ENCODE data around the gene MAD1L1. TPM values are rescaled to one million over a fixed set of nuclear protein-coding genes. Genes with fewer than 3 reads are reported as not detected.

MAD1L1 gene
- total RNA-seq, 1 experiment from 2014 or later = 46.7 TPM

GRCh38 chr7:2175514-2175913 is 57.2 kb downstream of the MAD1L1 start:
- BruUV-seq (replicated peaks) = no TSS peak
- H3K27ac ChIP-seq (ENCODE audit: low read depth, low read length, poor library complexity, severe bottlenecking) = peak overlapping the region; percentile 70
- intact Hi-C loops (cut with micrococcal nuclease; ENCODE audit: unreplicated experiment) = no loop called here
- no peaks in the 10 kb centered on the region for H3K27me3 ChIP-seq (replicated peaks; ENCODE audit: insufficient read depth, low read depth, low read length, poor library complexity)
- H3K4me1 ChIP-seq (ENCODE audit: insufficient read depth, low read length, poor library complexity, severe bottlenecking) = peaks cover 42% of the 10 kb centered on the region
- TF ChIP-seq CTCF (conservative IDR thresholded peaks at IDR 0.05; ENCODE audit: low read depth, low read length) = no peak
- TF ChIP-seq EZH2 (IDR thresholded peaks at IDR 0.05; ENCODE audit: borderline replicate concordance, low read depth, low read length, poor library complexity, severe bottlenecking) = no peak
- DNase-seq (ENCODE audit: low spot score) = peak; percentile 93
- ChIA-PET POLR2A (ENCODE audit: low non-redundant PET) (interaction anchor here (0.5 to 0.7 kb wide), 2 partner anchors 19 to 45 kb away, joined by 3 to 25 read pairs; no protein-coding TSS in a partner anchor), CTCF (interaction anchor here (0.7 to 1.3 kb wide), 2 partner anchors 17 to 101 kb away, joined by 4 to 14 read pairs; no protein-coding TSS in a partner anchor)
- H3K36me3 ChIP-seq (ENCODE audit: insufficient read depth, low read length, poor library complexity, severe bottlenecking) = no peaks in the 10 kb centered on the region
- H3K9me3 ChIP-seq (ENCODE audit: low read depth, low read length, poor library complexity, severe bottlenecking) = no peaks in the 10 kb centered on the region
- H3K4me3 ChIP-seq (ENCODE audit: low read depth, low read length, poor library complexity, severe bottlenecking) = no peak overlapping the region

- Histone ChIP-seq H3K27me3 (replicated peaks; ENCODE audit: insufficient read depth, low read depth, low read length, poor library complexity) (no peaks in the 10 kb centered on the region), H3K36me3 (ENCODE audit: insufficient read depth, low read length, poor library complexity, severe bottlenecking) (no peaks in the 10 kb centered on the region), H3K4me1 (ENCODE audit: insufficient read depth, low read length, poor library complexity, severe bottlenecking) (peaks cover 42% of the 10 kb centered on the region), H3K4me3 (ENCODE audit: low read depth, low read length, poor library complexity, severe bottlenecking) (no peak overlapping the region), H3K27ac (ENCODE audit: low read depth, low read length, poor library complexity, severe bottlenecking) (peak overlapping the region; percentile 70), H3K9me3 (ENCODE audit: low read depth, low read length, poor library complexity, severe bottlenecking) (no peaks in the 10 kb centered on the region)
- POLR2A ChIA-PET (ENCODE audit: low non-redundant PET) = interaction anchor here (0.7 kb wide), 1 partner anchor 45 kb away, joined by 25 read pairs; no protein-coding TSS in a partner anchor
- BruUV-seq (replicated peaks) = no TSS peak
- TF ChIP-seq EZH2 (IDR thresholded peaks at IDR 0.05; ENCODE audit: borderline replicate concordance, low read depth, low read length, poor library complexity, severe bottlenecking) (no peak), CTCF (conservative IDR thresholded peaks at IDR 0.05; ENCODE audit: low read depth, low read length) (no peak)
- intact Hi-C loops (cut with micrococcal nuclease; ENCODE audit: unreplicated experiment) = no loop called here
- DNase-seq (ENCODE audit: low spot score) = no peak
- CTCF ChIA-PET = interaction anchor here (0.7 to 1.3 kb wide), 2 partner anchors 18 to 101 kb away, joined by 4 to 14 read pairs; no protein-coding TSS in a partner anchor
Measured at GRCh38 chr7:2175091-2175490, 57.7 kb downstream of the MAD1L1 start.

GRCh38 chr7:2173189-2173827 is 59.4 kb downstream of the MAD1L1 start:
- POLR2A ChIA-PET (ENCODE audit: low non-redundant PET) = no interaction called here
- DNase-seq (ENCODE audit: low spot score) = peak; percentile 68

More at GRCh38 chr7:2173189-2173827, 59.4 kb downstream of the MAD1L1 start:
- CTCF ChIA-PET = interaction anchor here (1.1 kb wide), 1 partner anchor 360 kb away, joined by 3 read pairs; no protein-coding TSS in a partner anchor
- H3K9me3 ChIP-seq (ENCODE audit: low read depth, low read length, poor library complexity, severe bottlenecking) = no peaks in the 10 kb centered on the region
- no peaks in the 10 kb centered on the region for H3K27me3 ChIP-seq (replicated peaks; ENCODE audit: insufficient read depth, low read depth, low read length, poor library complexity)
- peaks cover 42% of the 10 kb centered on the region for H3K4me1 ChIP-seq (ENCODE audit: insufficient read depth, low read length, poor library complexity, severe bottlenecking)
- intact Hi-C loops (cut with micrococcal nuclease; ENCODE audit: unreplicated experiment) = no loop called here
- TF ChIP-seq EZH2 (IDR thresholded peaks at IDR 0.05; ENCODE audit: borderline replicate concordance, low read depth, low read length, poor library complexity, severe bottlenecking) = no peak
- no peak for TF ChIP-seq CTCF (conservative IDR thresholded peaks at IDR 0.05; ENCODE audit: low read depth, low read length)
- H3K27ac ChIP-seq (ENCODE audit: low read depth, low read length, poor library complexity, severe bottlenecking) = peak overlapping the region; percentile 52
- H3K36me3 ChIP-seq (ENCODE audit: insufficient read depth, low read length, poor library complexity, severe bottlenecking) = no peaks in the 10 kb centered on the region
- BruUV-seq (replicated peaks) = no TSS peak
- no peak overlapping the region for H3K4me3 ChIP-seq (ENCODE audit: low read depth, low read length, poor library complexity, severe bottlenecking)
